Measurements from ENCODE around the gene GRIP1.

GRIP1 gene

DNA sequence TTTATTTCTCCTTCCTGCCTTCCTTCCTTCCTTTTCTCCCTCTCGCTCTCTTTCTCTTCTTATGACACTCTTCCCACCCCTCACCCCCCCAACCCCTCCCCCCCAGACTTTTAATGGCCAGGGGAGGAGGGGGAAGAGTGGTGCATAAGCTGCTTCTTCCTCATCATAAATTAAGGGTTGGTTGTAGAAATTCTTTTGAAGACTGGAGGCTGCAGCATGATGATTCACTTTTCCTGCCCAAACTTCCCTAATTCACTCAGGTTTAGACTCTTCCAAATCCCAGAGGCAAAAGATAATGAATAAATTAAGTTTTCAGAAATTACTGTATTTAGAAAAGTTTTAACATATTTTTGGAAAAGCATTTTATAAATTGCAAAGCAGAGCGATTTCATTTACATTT is 58.2 kb downstream of the GRIP1 start:
- CTCF ChIA-PET = no interaction called here
- H3K4me3 Mint-ChIP-seq = no peak overlapping the region
- no peak overlapping the region for H3K27ac Mint-ChIP-seq
- no peak for DNase-seq
- no peaks in the 10 kb centered on the region for H3K36me3 Mint-ChIP-seq
- H3K4me1 Mint-ChIP-seq = no peaks in the 10 kb centered on the region
- H3K27me3 Mint-ChIP-seq = peaks cover 4% of the 10 kb centered on the region
- no peaks in the 10 kb centered on the region for H3K9me3 Mint-ChIP-seq

DNA sequence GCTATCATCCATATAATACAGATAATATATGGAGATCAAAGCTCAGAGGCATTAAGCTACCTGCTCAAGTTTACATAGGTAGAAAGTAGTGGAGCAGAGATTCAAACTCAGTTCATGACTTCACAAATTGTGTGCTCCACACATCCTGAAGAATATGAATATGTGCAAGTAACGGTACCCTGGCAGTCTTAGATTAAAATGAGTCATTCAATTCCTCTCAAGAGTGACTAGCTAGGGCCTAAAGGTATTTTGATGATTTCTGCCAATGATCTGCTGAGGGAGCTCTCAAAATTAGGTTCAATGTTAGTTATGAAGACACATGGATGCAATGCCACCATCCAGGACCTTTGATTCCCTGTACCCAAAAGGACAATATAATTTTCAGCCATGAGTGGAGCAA is 58.9 kb downstream of the GRIP1 start:
- CTCF ChIA-PET = no interaction called here
- no peak overlapping the region for H3K27ac Mint-ChIP-seq
- DNase-seq = no peak

DNA sequence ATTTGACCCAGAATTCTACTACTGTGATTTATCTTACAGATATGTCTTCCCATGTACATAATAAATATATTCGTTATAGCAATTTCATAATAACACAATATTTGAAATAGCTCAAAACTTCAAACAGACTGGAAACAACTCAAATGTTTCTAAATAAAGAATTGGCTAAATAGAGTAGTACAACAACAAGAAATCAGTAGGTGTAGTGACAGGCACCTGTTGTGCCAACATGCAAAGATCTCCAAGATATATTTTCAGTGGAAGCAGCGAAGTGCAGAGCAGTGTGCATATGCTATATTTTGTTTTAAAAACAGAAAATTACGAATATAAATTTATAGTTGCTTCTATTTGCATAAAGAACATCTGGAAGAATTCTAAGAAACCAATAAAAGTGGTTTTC is 60.9 kb downstream of the GRIP1 start:
- H3K27me3 Mint-ChIP-seq = peaks cover 4% of the 10 kb centered on the region
- CTCF ChIA-PET = no interaction called here
- DNase-seq = no peak

More for the DNA sequence above, 58.9 kb downstream of the GRIP1 start:
- Mint-ChIP-seq H3K36me3 (no peaks in the 10 kb centered on the region), H3K9me3 (no peaks in the 10 kb centered on the region), H3K4me3 (no peak overlapping the region), H3K4me1 (no peaks in the 10 kb centered on the region), H3K27me3 (peaks cover 4% of the 10 kb centered on the region)

DNA sequence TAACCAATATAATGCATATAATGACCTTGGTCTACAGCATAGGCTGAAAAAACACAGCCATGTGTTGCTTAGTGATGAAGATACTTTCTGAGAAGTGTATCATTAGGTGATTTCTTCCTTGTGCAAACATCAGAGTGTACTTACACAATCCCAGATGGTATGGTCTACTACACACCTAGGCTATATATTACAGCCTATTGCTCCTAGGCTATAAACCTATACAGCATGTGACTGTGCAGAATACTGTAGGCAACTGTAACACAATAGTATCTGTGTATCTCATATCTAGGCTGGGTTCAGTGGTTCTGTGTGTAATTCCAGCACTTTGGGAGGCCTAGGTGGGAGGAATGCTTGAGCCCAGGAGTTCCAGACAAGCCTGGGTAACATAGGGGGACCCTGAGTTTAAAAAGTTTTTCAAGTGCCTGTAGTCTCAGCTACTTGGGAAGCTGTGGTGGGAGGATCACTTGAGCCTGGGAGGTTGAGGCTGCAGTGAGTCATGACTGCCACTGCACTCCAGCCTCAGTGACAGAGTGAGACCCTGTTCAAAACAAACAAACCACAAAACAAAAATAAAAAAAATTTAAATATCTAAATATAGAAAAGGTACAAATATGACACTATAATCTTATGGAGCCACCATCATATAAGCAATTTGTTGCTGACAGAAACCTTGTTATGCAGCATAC is 66.6 kb downstream of the GRIP1 start:
- CTCF ChIA-PET = no interaction called here
- H3K4me3 Mint-ChIP-seq = no peak overlapping the region
- DNase-seq = no peak
- no peaks in the 10 kb centered on the region for H3K9me3 Mint-ChIP-seq
- no peaks in the 10 kb centered on the region for H3K36me3 Mint-ChIP-seq
- no peaks in the 10 kb centered on the region for H3K27me3 Mint-ChIP-seq
- H3K4me1 Mint-ChIP-seq = no peaks in the 10 kb centered on the region
- H3K27ac Mint-ChIP-seq = no peak overlapping the region

More for the DNA sequence above, 60.9 kb downstream of the GRIP1 start:
- no peaks in the 10 kb centered on the region for H3K9me3 Mint-ChIP-seq
- no peak overlapping the region for H3K27ac Mint-ChIP-seq
- no peak overlapping the region for H3K4me3 Mint-ChIP-seq
- no peaks in the 10 kb centered on the region for H3K36me3 Mint-ChIP-seq
- H3K4me1 Mint-ChIP-seq = no peaks in the 10 kb centered on the region

DNA sequence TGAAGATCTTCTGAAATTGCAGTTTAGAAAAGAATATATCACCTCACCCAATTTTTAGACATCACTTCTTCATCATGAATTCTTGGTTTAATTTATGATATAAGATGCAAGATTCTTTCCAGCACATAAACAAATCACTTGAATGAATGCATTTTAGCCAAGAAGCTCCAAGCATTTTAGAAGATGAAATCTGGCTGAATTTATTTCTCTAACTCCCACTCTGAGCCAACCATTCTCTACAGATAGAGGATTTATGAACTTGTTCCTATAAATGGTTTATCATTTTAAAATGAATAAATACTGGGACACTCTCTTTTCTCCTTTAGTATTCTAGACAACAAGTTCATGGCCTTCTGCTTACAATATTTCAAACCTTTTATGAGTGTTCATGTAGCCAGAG is 71.7 kb downstream of the GRIP1 start:
- Mint-ChIP-seq H3K27me3 (no peaks in the 10 kb centered on the region), H3K27ac (no peak overlapping the region), H3K9me3 (no peaks in the 10 kb centered on the region), H3K4me3 (no peak overlapping the region), H3K4me1 (no peaks in the 10 kb centered on the region), H3K36me3 (no peaks in the 10 kb centered on the region)
- CTCF ChIA-PET = no interaction called here
- DNase-seq = no peak

DNA sequence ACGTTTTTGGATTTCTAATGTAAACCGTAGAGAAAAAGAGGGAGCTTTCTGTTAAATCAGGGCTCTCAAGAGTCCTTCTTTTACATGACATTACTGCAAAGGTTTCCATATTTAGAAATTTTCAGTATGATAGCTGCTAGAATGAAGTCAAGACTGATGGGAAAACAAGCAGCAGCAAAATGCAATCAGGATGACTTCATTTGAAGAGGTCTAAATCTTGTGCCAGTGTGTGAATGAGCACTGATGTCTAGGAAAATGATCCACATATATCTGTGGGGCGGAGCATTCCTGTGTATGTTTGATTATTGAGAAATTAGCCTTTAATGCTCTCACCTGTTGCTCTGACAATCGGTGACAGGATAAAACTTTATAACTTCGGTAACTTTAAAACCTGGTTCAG is 73.6 kb downstream of the GRIP1 start:
- no peak for DNase-seq
- no peak overlapping the region for H3K4me3 Mint-ChIP-seq
- no peaks in the 10 kb centered on the region for H3K27me3 Mint-ChIP-seq
- H3K4me1 Mint-ChIP-seq = no peaks in the 10 kb centered on the region
- H3K9me3 Mint-ChIP-seq = no peaks in the 10 kb centered on the region
- CTCF ChIA-PET = no interaction called here
- H3K36me3 Mint-ChIP-seq = no peaks in the 10 kb centered on the region
- no peak overlapping the region for H3K27ac Mint-ChIP-seq

DNA sequence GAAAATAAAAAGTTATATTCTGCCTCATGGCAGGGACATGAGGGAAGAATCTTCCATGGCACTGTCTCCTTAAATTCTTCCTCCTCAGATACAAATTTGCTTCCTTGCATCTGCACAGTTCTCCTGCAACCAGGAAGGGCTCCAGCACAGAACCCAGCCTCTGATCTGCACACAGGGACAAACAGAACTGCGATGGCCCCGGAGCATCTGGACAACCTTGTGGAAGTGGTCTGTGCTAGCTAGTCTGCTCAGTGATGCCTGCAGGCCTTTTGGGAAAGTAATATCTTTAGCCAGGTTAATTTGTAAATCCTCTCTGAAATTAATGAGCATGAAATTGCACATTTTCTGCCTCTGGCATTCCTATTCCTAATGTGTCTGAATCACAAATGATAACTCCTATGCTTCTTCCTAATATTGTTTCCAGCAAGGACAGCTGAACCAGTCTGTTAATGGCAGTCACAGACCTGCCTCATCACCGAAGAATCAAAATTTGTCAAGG is 74.8 kb downstream of the GRIP1 start:
- Mint-ChIP-seq H3K27ac (no peak overlapping the region), H3K4me1 (no peaks in the 10 kb centered on the region), H3K9me3 (no peaks in the 10 kb centered on the region), H3K4me3 (no peak overlapping the region), H3K27me3 (no peaks in the 10 kb centered on the region), H3K36me3 (no peaks in the 10 kb centered on the region)
- DNase-seq = no peak
- CTCF ChIA-PET = interaction anchor here (0.6 kb wide), 1 partner anchor 858 kb away, joined by 3 read pairs; no protein-coding TSS in a partner anchor

DNA sequence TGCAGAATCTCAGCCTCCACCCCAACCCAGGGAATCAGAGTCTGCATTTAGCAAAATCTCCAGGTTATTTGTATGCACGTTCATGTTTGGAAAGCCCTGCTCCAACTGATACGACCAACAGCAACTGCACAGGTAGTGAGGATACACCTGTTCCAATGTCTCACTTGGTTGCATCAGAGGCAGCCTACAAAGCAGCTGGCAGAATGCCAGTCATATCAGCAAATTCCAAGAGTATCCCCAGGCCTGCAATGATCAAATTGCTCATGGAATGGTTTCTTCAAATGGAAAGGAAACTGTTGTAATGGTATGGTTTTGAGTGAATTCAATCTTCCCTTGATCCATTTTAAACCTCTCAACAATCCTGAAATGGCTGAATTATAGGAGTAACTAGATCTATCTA is 75.4 kb downstream of the GRIP1 start:
- no peaks in the 10 kb centered on the region for H3K9me3 Mint-ChIP-seq
- H3K4me1 Mint-ChIP-seq = no peaks in the 10 kb centered on the region
- no peaks in the 10 kb centered on the region for H3K36me3 Mint-ChIP-seq
- no peaks in the 10 kb centered on the region for H3K27me3 Mint-ChIP-seq
- no peak overlapping the region for H3K27ac Mint-ChIP-seq
- no peak for DNase-seq
- CTCF ChIA-PET = no interaction called here
- H3K4me3 Mint-ChIP-seq = no peak overlapping the region

DNA sequence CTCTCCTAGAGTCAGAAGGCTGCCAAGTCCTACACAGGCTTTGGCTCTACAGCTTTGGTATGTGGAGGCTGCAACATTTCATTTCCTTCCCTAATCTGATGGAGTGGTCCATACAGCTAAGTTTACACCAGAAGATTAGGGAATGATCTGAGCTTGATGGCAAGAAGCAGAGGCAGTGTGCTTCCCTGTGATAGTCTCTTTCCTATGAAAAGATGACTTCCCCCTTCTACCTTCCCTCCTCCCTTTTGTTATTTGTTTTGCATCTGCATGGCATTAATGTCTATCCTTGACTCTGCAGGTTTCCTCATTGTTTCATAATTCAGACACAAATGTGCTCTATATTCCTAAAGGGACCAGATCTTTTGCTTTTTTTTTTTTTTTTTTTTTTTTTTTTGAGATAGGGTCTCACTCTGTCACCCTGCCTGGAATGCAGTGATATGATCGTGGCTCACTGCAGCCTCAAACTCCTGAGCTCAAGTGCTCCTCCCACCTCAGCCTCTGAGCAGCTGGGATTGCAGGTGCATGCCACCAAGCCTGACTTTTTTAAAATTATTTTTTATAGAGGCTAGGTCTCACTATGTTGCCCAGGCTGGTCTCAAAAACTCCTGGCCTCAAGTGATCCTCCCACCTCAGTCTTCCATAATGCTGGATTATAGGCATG is 76.3 kb downstream of the GRIP1 start:
- no peak for DNase-seq
- H3K36me3 Mint-ChIP-seq = no peaks in the 10 kb centered on the region
- no peaks in the 10 kb centered on the region for H3K9me3 Mint-ChIP-seq
- CTCF ChIA-PET = no interaction called here
- H3K4me1 Mint-ChIP-seq = no peaks in the 10 kb centered on the region
- no peaks in the 10 kb centered on the region for H3K27me3 Mint-ChIP-seq
- H3K4me3 Mint-ChIP-seq = no peak overlapping the region
- no peak overlapping the region for H3K27ac Mint-ChIP-seq

DNA sequence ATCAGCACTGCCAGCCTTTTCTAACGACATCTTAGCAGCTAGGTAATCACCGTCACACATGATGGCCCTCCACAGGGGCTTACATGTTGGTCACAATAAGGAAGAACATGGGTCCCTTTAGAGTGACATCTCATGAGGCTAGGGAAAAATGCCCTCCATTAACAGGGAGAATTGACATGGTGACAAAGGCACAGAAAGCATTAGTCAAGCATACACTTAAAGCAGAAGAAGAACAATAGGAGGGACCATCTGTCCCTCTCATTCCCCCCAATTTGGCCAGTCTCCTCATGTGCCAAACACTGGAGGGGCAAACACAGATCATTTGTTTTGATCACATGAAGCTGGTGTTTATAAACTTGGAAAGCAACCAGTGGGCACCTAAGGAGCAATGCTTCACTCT is 78.0 kb downstream of the GRIP1 start:
- CTCF ChIA-PET = no interaction called here
- Mint-ChIP-seq H3K27me3 (no peaks in the 10 kb centered on the region), H3K9me3 (no peaks in the 10 kb centered on the region), H3K36me3 (no peaks in the 10 kb centered on the region), H3K4me1 (no peaks in the 10 kb centered on the region), H3K4me3 (no peak overlapping the region), H3K27ac (no peak overlapping the region)
- DNase-seq = no peak

DNA sequence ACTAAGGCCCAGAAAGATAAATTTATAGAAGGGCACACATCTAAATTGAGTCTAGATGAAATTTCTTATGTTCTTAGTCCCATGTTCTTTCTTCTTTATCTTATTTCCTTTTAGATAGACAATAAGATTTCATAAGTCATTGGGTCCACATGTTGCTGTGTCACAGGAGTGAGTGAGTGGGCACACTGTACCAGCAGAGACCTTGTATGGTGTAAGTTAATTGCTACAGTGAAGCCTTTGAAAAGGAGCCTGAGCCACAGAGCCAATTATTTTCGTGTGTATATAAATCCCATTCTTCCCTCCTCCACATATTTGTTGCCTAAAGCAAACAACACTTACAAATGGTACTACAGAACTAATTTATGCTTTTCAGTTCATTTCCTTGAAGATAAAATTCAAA is 79.1 kb downstream of the GRIP1 start:
- H3K4me3 Mint-ChIP-seq = no peak overlapping the region
- H3K9me3 Mint-ChIP-seq = no peaks in the 10 kb centered on the region
- no peaks in the 10 kb centered on the region for H3K36me3 Mint-ChIP-seq

DNA sequence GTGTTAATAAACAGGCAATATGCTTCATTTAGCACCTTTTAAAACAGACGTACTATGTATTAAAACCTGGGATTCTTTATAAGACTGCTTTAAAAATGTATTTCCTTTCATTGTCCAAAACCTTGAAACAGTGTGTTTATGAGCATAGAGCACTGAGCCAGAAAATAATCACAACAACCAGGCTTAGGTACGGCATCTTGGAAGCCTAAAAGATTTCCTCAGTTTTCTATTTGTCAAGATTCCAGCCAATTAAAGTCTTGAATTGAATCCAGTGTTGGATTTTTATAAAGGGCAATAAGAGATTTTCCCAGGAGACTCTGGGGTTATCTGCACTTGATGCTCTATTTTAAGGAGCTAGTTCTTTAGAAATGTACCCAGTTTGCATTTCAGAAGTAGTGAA is 80.3 kb downstream of the GRIP1 start:
- Mint-ChIP-seq H3K4me3 (no peak overlapping the region), H3K4me1 (no peaks in the 10 kb centered on the region), H3K27ac (no peak overlapping the region), H3K27me3 (no peaks in the 10 kb centered on the region), H3K36me3 (no peaks in the 10 kb centered on the region), H3K9me3 (no peaks in the 10 kb centered on the region)
- DNase-seq = no peak
- CTCF ChIA-PET = no interaction called here

More for the DNA sequence above, 79.1 kb downstream of the GRIP1 start:
- no peak for DNase-seq
- Mint-ChIP-seq H3K27ac (no peak overlapping the region), H3K4me1 (no peaks in the 10 kb centered on the region), H3K27me3 (no peaks in the 10 kb centered on the region)
- CTCF ChIA-PET = no interaction called here

DNA sequence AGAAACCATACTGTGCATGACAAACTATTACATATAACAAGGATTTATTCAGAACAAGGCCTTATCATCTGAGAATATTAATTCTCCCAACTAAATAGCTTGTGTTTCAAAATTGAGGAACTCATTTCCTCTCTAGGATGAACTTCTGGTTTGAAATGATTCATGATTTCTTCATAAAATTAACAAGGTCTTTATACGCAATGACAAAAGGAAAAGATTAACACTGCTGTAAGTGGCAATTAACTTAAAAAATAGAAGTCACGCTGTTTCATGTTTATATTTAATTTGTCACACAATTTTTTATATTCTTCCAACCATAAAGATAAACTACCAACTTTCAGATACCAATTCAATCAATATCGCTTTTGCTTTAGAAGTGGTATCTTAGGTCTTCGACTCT is 80.8 kb downstream of the GRIP1 start:
- CTCF ChIA-PET = no interaction called here
- Mint-ChIP-seq H3K27me3 (no peaks in the 10 kb centered on the region), H3K27ac (no peak overlapping the region), H3K9me3 (no peaks in the 10 kb centered on the region), H3K4me1 (no peaks in the 10 kb centered on the region), H3K36me3 (no peaks in the 10 kb centered on the region), H3K4me3 (no peak overlapping the region)
- DNase-seq = no peak

DNA sequence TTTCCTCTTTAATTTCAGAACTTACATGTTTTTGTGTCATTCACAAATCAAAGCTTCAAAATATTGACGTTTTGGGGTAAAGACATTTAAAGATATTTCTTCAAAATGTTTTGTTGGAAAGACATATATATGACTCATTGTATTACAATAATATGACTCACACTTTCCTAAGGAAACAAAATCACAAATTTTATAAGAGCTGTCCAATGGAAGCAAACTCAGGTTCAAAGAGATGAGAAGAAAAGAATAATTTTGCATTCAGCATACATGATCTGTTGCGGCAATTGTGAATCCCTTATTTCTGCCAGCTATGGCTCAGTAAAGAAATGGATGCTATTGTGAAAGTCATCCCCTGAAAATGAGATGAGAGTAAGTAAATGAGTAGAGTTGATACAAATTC is 82.7 kb downstream of the GRIP1 start:
- H3K27ac Mint-ChIP-seq = no peak overlapping the region
- CTCF ChIA-PET = no interaction called here
- no peaks in the 10 kb centered on the region for H3K27me3 Mint-ChIP-seq
- no peak for DNase-seq
- H3K9me3 Mint-ChIP-seq = no peaks in the 10 kb centered on the region
- no peak overlapping the region for H3K4me3 Mint-ChIP-seq
- H3K36me3 Mint-ChIP-seq = no peaks in the 10 kb centered on the region
- H3K4me1 Mint-ChIP-seq = no peaks in the 10 kb centered on the region

DNA sequence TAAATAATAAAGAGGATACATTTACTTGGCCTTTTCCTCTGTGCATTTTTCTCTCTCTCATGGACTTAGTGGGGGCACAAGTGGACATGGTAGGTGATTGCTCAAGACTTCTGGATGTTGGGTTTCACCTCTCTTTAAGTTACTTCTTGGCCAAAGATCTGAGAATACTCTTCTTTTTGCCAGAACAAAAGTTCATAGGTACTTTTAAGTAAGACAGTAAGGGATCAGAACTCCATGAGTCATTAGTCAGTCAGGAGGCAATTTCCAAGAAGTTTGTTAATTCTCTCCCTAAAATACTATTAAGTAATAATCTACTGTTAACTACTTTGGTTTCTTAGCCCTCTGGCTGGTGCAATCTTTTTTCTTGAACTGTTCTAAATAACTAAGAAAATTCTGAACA is 84.2 kb downstream of the GRIP1 start:
- H3K9me3 Mint-ChIP-seq = no peaks in the 10 kb centered on the region
- CTCF ChIA-PET = no interaction called here
- H3K4me3 Mint-ChIP-seq = no peak overlapping the region

More for the DNA sequence above, 84.2 kb downstream of the GRIP1 start:
- H3K27me3 Mint-ChIP-seq = no peaks in the 10 kb centered on the region
- no peaks in the 10 kb centered on the region for H3K36me3 Mint-ChIP-seq
- no peak for DNase-seq
- no peak overlapping the region for H3K27ac Mint-ChIP-seq
- no peaks in the 10 kb centered on the region for H3K4me1 Mint-ChIP-seq
